MG63 (cell line): Measurements from ENCODE around the gene CLCNKB. TPM values are rescaled to one million over a fixed set of nuclear protein-coding genes. Genes with fewer than 3 reads are reported as not detected.
"Not testable (repeated sequence)": the region's sequence is repeated elsewhere in the genome, so short reads cannot be mapped to it uniquely, and the experiment has no call there.

Experiments
- DNase-seq: peaks from one replicate; pipeline ENCODE4 v3.0.0-alpha.2; 2020
- H3K27me3 ChIP-seq: fragments of 250-450 bp; sonication (Bioruptor Pico); 2 replicates; pipeline ENCODE4 v1.5.1; 2020; ENCODE audit warnings: mild to moderate bottlenecking, moderate library complexity
- H3K36me3 ChIP-seq: fragments of 250-450 bp; sonication (Bioruptor Pico); 2 replicates; pipeline ENCODE4 v1.5.1; 2020; ENCODE audit warnings: mild to moderate bottlenecking, moderate library complexity
- H3K4me3 ChIP-seq: fragments of 250-450 bp; sonication (Bioruptor Pico); 2 replicates; pipeline ENCODE4 v1.5.1; 2020; ENCODE audit warnings: mild to moderate bottlenecking, moderate library complexity
- H3K9me3 ChIP-seq: fragments of 250-450 bp; sonication (Bioruptor Pico); 2 replicates; pipeline ENCODE4 v1.5.1; 2020; ENCODE audit warnings: mild to moderate bottlenecking, moderate library complexity
- total RNA-seq: library from RNA; depleted of rRNA; stranded (reverse); fragments of >200 nt; shearing (Covaris generic); gene quantifications from 2 replicates; pipeline ENCODE4 v1.2.3, GENCODE V29; 2014; ENCODE audit warnings: low replicate concordance; rRNA removed

The CLCNKB gene
- not detected in 2 replicates for total RNA-seq

DNA sequence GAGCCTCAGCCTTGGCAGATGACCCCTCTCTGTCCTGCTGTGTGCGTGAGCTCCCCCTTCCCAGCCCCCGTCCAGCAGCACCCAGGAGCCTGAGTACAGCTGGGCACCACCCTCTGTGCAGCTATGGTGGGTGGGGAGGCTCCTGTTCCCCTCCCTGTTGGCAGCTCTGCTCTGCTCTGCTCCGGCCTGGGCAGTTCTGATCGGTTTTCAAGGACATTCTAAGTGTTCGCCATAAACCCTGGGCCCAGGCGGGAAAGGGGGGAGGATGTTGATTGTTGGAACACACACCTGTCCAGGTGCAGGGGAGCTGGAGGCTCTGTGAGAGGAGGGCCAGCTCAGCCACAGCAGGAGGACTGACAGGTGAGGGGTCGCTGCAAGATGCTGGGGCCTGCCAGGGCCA is at the start of gene CLCNKB:
Gene CLCNKB, plus strand, starts transcription at position 262 of the 400 bp plus-strand sequence. CDS start 711 bp downstream, outside the sequence.
- Histone ChIP-seq H3K4me3 (no peak within 1 kb of the TSS), H3K36me3 (no peaks in the 10 kb centered on the region), H3K27me3 (no peaks in the 10 kb centered on the region), H3K9me3 (no peaks in the 10 kb centered on the region)
- DNase-seq, result no peak

DNA sequence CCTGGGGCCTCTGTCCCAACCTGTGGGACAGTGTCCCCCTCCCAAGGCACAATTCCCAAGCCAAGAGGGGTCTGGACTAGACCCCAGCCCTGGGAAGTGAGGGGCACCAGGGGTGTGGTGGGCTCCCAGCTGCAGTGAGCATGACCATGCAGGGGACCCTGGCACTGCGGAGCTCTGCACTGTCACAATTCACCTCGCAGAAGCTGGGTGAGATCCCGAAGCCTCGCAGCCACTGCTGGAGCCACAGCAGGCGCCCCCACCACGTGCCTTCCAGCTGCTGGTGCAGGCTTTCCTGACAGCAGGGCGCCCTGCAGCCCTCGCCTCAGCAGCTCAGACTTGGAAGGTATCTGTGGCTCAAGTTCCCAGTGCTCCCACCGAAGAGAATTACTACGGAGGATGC is 49.5 kb upstream of the CLCNKB start:
- Histone ChIP-seq H3K27me3 (no peaks in the 10 kb centered on the region), H3K4me3 (no peak overlapping the region), H3K36me3 (no peaks in the 10 kb centered on the region), H3K9me3 (no peaks in the 10 kb centered on the region)
- DNase-seq, result no peak

DNA sequence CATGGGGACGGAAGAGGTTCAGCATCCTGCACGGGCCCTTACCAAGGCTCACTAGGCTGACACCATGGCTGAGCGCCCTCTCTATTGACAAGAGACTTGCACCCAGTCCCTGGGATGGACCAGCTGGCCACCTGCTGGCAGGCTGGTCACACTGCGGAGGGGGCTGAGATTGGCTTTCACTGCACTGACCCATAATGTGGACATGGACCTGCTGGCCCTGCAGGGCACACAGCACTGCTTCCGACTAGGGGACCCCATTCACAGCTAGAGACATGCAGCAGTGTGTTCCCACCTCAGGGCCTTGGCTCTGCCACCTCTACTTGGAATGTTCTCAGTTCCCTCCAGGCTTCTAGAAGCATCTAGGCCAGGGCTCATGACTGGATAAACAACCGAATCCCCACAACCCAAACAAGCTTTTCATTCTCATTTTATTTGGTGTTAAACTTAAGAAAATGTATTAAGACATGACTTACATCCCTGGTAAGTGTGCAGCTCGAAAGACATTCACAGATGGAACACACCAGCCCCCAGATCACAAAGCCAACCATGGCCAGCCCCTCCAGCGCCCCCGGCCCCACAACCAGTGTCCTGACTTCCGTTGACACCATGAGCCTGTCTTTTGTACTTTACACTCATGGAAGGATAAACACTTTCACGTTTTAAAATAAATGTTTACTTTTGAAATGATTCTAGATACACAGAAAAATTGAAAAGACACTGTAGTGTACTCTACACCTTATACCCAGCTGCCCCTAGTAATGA is 48.8 kb upstream of the CLCNKB start:
- Histone ChIP-seq H3K36me3 (no peaks in the 10 kb centered on the region), H3K9me3 (no peaks in the 10 kb centered on the region), H3K27me3 (no peaks in the 10 kb centered on the region), H3K4me3 (no peak overlapping the region)
- peak; percentile 49 for DNase-seq

- no peak overlapping the region for H3K4me3 ChIP-seq
- no peaks in the 10 kb centered on the region for H3K36me3 ChIP-seq
- no peaks in the 10 kb centered on the region for H3K27me3 ChIP-seq
- no peaks in the 10 kb centered on the region for H3K9me3 ChIP-seq
- DNase-seq, result no peak
These were observed 46.5 kb upstream of the CLCNKB start for GRCh38 chr1:15997076-15997585.

DNA sequence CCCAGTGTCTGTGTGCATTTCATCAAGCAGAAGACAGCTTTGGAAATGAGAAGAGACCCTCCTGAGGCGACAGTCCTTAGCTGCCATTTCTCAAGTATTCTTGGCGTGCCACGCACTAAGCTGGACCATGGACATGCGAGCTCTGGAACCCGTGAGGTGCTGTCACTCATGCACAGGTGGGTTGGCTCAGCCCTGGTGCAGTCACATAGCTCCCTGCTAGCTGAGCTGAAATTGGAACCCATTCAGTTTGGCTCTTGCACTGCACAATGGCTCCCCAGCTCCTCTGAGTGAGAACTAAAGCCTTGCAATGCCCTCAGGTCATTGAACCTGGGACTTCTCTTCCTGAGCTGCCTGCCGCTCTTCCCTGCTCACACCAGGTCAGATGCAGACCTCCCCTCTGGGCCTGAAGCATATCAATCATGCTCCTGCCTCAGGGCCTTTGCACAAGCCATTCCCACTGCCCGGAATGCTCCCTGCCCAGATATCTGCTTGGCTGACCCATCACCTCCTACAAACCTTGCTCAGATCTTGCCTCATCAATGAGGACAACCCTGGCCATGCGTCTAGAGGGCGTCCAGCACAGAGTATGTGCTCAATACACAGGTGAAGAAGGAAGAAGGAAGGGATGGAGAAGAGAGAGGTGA is 45.8 kb upstream of the CLCNKB start:
- Histone ChIP-seq H3K9me3 (no peaks in the 10 kb centered on the region), H3K4me3 (no peak overlapping the region), H3K36me3 (no peaks in the 10 kb centered on the region), H3K27me3 (no peaks in the 10 kb centered on the region)
- DNase-seq, result no peak

- H3K9me3 ChIP-seq, result no peaks in the 10 kb centered on the region
- DNase-seq, result no peak
- H3K36me3 ChIP-seq, result no peaks in the 10 kb centered on the region
- H3K4me3 ChIP-seq, result no peak overlapping the region
- H3K27me3 ChIP-seq, result no peaks in the 10 kb centered on the region
These were observed 44.7 kb upstream of the CLCNKB start for GRCh38 chr1:15998929-15999328.

DNA sequence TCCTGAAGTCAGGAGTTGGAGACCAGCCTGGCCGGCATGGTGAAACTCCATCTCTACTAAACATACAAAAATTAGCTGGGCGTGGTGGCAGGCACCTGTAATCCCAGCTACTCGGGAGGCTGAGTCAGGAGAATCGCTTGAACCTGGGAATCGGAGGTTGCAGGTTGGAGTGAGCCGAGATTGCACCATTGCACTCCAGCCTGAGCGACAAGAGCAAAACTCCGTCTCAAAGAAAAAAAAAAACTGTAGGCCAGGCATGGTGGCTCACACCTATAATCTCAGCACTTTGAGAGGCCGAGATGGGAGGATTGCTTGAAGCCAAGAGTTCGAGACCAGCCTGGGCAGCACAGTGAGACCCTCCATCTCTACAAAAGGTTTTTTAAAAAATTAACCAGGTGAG is 42.3 kb upstream of the CLCNKB start:
- H3K36me3 ChIP-seq, H3K9me3 ChIP-seq, H3K27me3 ChIP-seq, H3K4me3 ChIP-seq, DNase-seq: not testable (repeated sequence)

DNA sequence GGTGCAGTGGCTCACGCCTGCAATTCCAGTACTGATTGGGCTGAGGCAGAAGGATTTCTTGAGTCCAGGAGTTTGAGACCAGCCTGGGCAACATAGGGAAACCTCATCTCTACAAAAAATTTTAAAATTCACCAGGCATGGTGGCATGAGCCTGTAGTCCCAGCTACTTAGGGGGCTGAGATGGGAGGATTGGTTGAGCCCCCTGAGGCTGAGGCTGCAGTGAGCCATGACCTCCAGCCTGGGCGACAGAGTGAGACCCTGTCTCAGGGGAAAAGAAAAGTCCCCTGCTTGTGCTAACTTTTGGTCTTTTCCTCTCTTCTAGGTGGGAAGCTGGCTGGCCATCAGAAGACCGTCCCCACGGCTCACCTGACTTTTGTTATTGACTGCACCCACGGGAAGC is 38.0 kb upstream of the CLCNKB start:
- H3K9me3 ChIP-seq, result no peaks in the 10 kb centered on the region
- H3K27me3 ChIP-seq, result no peaks in the 10 kb centered on the region
- no peak overlapping the region for H3K4me3 ChIP-seq
- H3K36me3 ChIP-seq, result no peaks in the 10 kb centered on the region
- DNase-seq, result no peak

DNA sequence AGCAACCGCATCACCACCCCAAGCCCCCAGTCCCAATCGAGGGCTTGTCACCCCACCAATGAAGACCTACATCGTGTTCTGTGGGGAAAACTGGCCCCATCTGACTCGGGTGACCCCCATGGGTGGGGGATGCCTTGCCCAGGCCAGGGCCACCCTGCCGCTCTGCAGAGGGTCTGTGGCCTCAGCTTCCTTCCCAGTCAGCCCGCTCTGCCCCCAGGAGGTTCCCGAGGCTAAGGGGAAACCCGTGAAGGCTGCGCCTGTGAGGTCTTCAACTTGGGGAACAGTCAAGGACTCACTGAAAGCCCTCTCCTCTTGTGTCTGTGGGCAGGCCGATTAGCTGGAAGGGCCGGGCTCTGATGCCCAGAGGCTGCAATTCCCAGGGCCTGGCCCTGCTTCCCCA is 37.6 kb upstream of the CLCNKB start:
- DNase-seq, result no peak
- Histone ChIP-seq H3K4me3 (no peak overlapping the region), H3K27me3 (no peaks in the 10 kb centered on the region), H3K9me3 (no peaks in the 10 kb centered on the region), H3K36me3 (no peaks in the 10 kb centered on the region)

DNA sequence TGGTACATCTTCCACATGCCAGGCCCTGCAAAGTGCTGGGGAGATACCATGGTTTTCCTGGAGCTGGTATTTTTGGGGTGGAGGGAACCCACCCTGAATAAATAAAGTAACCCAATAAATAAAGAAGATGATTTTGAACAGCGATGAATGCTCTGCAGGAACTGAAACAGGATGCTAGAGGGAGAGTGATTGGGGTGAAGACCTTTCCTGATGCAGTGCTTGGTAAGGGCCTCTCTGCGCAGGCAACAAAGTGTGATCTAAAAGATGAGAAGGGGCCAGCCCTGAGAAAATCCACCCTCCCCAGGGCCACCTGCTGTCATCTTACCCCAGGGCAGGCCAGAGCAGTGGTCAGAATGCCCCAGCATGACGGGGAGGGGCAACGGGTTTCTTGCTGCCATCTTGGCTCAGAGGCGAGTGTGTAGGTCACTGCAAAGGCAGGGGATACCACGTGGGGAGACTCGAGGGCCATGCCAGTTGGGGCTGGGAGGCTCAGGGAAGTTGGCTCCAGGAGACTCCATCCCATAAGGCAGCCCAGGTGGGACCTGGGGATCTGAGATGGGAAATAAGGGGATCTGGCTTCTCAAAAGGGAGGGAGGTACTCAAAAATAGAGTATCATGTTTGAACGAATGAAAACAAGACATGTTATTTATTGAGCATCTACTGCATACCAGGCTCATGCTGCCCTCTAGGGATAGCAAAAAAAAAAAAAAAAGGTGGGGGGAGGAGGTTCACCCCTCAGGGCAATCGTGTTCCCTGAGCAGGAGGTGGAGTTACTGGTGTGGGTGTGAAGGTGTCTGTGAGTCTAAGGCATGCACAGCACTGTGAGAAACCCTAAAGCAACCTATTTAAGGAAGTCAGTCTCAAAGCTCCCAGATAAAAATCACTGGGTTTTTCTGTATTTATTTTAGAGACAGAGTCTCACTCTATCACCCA is 36.8 kb upstream of the CLCNKB start:
- Histone ChIP-seq H3K36me3 (no peaks in the 10 kb centered on the region), H3K27me3 (no peaks in the 10 kb centered on the region), H3K9me3 (no peaks in the 10 kb centered on the region), H3K4me3 (no peak overlapping the region)
- no peak for DNase-seq

DNA sequence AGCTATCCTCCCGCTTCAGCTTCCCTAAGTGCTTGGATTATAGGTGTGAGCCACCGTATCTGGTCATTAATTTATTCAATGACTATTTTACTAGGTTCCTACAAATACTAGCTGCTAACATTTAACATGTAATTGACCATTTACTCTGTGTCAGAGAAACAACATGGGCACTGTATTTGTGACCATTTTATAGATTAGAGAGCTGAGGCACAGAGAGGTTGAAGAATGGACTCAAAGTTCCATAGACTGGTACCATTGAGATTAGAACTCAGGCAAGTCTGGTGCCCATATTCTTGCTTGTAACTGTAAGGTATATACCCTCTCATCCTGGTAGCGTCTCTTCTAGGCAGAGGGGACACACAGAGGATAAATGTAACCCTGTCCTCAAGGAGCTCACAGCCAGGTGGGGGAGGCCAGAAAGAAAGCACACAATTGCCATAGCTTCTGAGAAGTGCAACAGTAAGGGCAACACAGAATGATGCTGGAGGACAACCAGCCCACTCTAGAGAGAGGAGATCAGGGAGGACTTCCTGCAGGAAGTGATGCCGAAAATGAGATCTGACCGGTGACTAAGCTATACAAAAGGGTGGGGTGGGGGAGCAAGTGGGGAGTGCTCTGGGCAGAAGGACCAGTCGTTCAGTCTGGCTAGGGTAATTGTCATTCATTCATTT is 35.8 kb upstream of the CLCNKB start:
- H3K4me3 ChIP-seq, result no peak overlapping the region
- no peaks in the 10 kb centered on the region for H3K27me3 ChIP-seq
- no peaks in the 10 kb centered on the region for H3K9me3 ChIP-seq
- DNase-seq, result no peak
- no peaks in the 10 kb centered on the region for H3K36me3 ChIP-seq

GRCh38 chr1:16009030-16009460 is 34.5 kb upstream of the CLCNKB start:
- Histone ChIP-seq H3K36me3 (no peaks in the 10 kb centered on the region), H3K4me3 (no peak overlapping the region), H3K27me3 (no peaks in the 10 kb centered on the region), H3K9me3 (no peaks in the 10 kb centered on the region)
- DNase-seq, result peak; percentile 58

DNA sequence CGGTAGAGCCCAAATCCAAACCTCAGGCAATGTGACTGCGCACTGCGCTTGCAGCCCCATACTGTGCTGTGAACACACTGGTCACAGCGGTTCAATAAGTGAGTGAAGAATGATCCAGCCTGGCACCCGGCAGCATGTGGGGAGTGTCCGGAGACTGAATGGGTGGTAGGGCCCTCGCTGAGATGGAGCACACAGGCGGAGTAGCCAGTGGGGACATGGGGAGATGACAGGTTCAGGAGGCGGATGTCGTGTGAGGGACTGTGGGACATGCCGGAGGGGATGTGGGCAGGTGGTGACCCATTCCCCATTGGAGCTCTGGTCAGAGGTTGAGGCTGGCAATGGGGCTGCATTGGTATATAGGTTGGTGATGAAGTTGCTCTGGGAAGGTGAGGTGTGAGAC is 33.9 kb upstream of the CLCNKB start:
- H3K9me3 ChIP-seq, result no peaks in the 10 kb centered on the region
- no peak overlapping the region for H3K4me3 ChIP-seq
- no peaks in the 10 kb centered on the region for H3K27me3 ChIP-seq
- no peaks in the 10 kb centered on the region for H3K36me3 ChIP-seq
- no peak for DNase-seq

DNA sequence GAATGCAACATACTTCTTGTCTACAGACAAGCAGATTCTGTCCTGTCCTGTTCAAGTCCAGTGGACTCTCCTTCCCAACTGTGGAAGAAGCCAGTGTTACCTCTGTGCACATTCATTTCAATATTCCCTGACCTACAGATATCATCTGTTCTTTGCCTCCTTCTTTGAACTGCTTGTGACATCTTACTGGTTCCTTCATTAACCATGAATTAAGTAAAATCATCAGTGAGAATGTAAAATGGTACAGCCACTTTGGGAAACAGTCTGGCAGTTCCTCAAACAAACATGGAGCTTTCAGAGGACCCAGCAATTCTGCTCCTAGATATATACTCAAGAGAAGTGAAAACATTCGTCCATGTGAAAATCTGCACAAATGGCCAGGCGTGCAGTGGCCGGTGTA is 32.7 kb upstream of the CLCNKB start:
- no peak for DNase-seq
- no peaks in the 10 kb centered on the region for H3K36me3 ChIP-seq
- no peak overlapping the region for H3K4me3 ChIP-seq
- H3K9me3 ChIP-seq, result no peaks in the 10 kb centered on the region
- no peaks in the 10 kb centered on the region for H3K27me3 ChIP-seq

DNA sequence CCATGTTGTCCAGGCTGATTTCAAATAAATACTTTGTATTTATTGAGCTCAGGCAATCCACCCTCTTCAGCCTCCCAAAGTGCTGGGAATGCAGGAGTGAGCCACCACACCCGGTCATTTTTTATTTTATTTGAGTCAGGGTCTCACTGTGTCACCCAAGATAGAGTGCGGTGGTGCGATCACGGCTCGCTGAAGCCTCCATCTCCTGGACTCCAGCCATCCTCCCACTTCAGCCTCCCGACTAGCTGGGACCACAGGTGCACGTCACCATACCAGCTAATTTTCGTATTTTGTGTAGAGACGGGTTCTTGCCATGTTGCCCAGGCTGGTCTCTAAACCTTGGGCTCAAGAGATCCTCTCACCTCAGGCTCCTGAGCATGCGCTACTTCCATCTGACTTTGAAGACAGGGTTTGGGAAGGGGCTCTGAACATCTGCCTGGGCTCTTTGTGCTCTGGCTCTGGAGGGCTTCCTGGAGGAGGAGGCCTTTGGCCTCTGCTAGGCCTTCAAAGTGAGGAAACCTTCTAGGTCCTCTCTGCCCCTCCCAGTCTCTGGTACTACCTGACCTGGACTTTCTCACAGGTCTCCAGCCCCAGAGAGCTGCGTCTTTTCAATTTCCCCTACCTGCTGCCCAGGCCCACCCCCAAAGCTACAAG is 31.5 kb upstream of the CLCNKB start:
- Histone ChIP-seq H3K36me3 (no peaks in the 10 kb centered on the region), H3K27me3 (no peaks in the 10 kb centered on the region), H3K4me3 (no peak overlapping the region), H3K9me3 (no peaks in the 10 kb centered on the region)
- DNase-seq, result no peak

- H3K4me3 ChIP-seq, result no peak overlapping the region
- no peaks in the 10 kb centered on the region for H3K36me3 ChIP-seq
- H3K9me3 ChIP-seq, result no peaks in the 10 kb centered on the region
- H3K27me3 ChIP-seq, result no peaks in the 10 kb centered on the region
- DNase-seq, result no peak
These were observed 30.9 kb upstream of the CLCNKB start for GRCh38 chr1:16012590-16013219.
